Measurements from ENCODE around the gene DMPK. TPM values are rescaled to one million over a fixed set of nuclear protein-coding genes. Genes with fewer than 3 reads are reported as not detected.

Gene DMPK
- total and polyA plus RNA-seq, 9 of the 15 experiments (the other 6 are each of a cell fraction or from before 2014, with no cell fraction given), result 0.24 to 31.3 (median 7.3) TPM

DNA sequence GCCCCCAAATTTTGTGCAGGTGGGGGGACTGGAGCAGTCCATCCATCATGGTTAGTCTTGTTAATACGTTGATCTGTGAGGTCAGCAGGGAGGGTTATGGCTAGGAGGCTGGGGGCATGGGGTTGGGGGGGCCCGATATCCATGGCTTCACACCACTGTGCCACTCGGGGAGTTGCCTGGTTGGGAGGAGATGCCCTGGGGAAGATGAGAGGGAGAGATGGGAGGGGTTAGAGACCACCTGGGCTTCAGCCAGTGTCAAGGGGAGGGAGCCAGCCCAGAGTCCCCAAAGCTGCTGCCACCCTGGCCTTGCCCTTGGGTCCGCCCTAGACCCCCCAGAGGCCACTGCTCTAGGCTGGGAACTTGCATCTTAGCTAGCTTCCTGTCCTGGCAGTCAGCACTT is 1.8 kb upstream of the DMPK start (continued):
- TF ChIP-seq, protein P1, sequence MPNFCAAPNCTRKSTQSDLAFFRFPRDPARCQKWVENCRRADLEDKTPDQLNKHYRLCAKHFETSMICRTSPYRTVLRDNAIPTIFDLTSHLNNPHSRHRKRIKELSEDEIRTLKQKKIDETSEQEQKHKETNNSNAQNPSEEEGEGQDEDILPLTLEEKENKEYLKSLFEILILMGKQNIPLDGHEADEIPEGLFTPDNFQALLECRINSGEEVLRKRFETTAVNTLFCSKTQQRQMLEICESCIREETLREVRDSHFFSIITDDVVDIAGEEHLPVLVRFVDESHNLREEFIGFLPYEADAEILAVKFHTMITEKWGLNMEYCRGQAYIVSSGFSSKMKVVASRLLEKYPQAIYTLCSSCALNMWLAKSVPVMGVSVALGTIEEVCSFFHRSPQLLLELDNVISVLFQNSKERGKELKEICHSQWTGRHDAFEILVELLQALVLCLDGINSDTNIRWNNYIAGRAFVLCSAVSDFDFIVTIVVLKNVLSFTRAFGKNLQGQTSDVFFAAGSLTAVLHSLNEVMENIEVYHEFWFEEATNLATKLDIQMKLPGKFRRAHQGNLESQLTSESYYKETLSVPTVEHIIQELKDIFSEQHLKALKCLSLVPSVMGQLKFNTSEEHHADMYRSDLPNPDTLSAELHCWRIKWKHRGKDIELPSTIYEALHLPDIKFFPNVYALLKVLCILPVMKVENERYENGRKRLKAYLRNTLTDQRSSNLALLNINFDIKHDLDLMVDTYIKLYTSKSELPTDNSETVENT (CRISPR knock-in tag; IDR thresholded peaks at IDR 0.05), result no peak
- TF ChIP-seq CBX2 (IDR thresholded peaks at IDR 0.05; ENCODE audit: insufficient read depth, low read length, poor library complexity, severe bottlenecking), result no peak
- TF ChIP-seq GTF2B (IDR thresholded peaks at IDR 0.05; ENCODE audit: extremely low read depth, insufficient read length), result no peak
- TF ChIP-seq, protein P2, sequence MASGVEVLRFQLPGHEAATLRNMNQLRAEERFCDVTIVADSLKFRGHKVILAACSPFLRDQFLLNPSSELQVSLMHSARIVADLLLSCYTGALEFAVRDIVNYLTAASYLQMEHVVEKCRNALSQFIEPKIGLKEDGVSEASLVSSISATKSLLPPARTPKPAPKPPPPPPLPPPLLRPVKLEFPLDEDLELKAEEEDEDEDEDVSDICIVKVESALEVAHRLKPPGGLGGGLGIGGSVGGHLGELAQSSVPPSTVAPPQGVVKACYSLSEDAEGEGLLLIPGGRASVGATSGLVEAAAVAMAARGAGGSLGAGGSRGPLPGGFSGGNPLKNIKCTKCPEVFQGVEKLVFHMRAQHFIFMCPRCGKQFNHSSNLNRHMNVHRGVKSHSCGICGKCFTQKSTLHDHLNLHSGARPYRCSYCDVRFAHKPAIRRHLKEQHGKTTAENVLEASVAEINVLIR (CRISPR knock-in tag; IDR thresholded peaks at IDR 0.05), result no peak
- no peak for TF ChIP-seq SFPQ (IDR thresholded peaks at IDR 0.05; ENCODE audit: low read depth, low read length)
- no peak for TF ChIP-seq ZNF253 (CRISPR knock-in tag; conservative IDR thresholded peaks at IDR 0.05)
- no peak for TF ChIP-seq ZBTB34 (CRISPR knock-in tag; IDR thresholded peaks at IDR 0.05)

Data from K562 (cell line).